Neural progenitor cell (in vitro differentiated cells): ENCODE measurements around the gene RTN1. TPM values are rescaled to one million over a fixed set of nuclear protein-coding genes. Genes with fewer than 3 reads are reported as not detected.

ENCODE experiments used
- DNase-seq: peaks from one replicate; pipeline ENCODE4 v3.0.0-alpha.2; 2016; ENCODE audit warnings: low spot score
- H2AFZ ChIP-seq: fragments of 200-600 bp; sonication (generic); replicated peaks from 2 replicates; pipeline ENCODE4 v1.6.1; 2016; ENCODE audit warnings: antibody characterized with exemption
- H3F3A ChIP-seq: fragments of 200-600 bp; sonication (generic); 2 replicates; pipeline ENCODE4 v1.6.1; 2016; ENCODE audit warnings: antibody characterized with exemption, low read depth
- H3K27ac ChIP-seq: fragments of 200-600 bp; sonication (generic); 2 replicates; pipeline ENCODE4 v1.5.1; 2016; ENCODE audit warnings: mild to moderate bottlenecking
- H3K27me3 ChIP-seq: fragments of 200-600 bp; sonication (generic); 2 replicates; pipeline ENCODE4 v1.6.1; 2016; ENCODE audit warnings: mild to moderate bottlenecking, moderate library complexity
- H3K36me3 ChIP-seq: fragments of 200-600 bp; sonication (generic); 2 replicates; pipeline ENCODE4 v1.5.1; 2016
- H3K4me1 ChIP-seq: fragments of 200-600 bp; sonication (generic); 2 replicates; pipeline ENCODE4 v1.6.1; 2016; ENCODE audit warnings: mixed run types
- H3K4me2 ChIP-seq: fragments of 200-600 bp; sonication (generic); 2 replicates; pipeline ENCODE4 v1.6.1; 2016
- H3K4me3 ChIP-seq: fragments of 200-600 bp; sonication (generic); 2 replicates; pipeline ENCODE4 v1.5.1; 2016
- H3K79me2 ChIP-seq: fragments of 200-600 bp; sonication (generic); 2 replicates; pipeline ENCODE4 v1.6.1; 2016; ENCODE audit warnings: low read depth
- H3K9ac ChIP-seq: fragments of 200-600 bp; sonication (generic); 2 replicates; pipeline ENCODE4 v1.6.1; 2016
- H3K9me3 ChIP-seq: fragments of 200-600 bp; sonication (generic); 2 replicates; pipeline ENCODE4 v1.5.1; 2016; ENCODE audit warnings: low read depth
- H4K20me1 ChIP-seq: fragments of 200-600 bp; sonication (generic); 2 replicates; pipeline ENCODE4 v1.6.1; 2016; ENCODE audit warnings: low read depth
- H3K27ac Mint-ChIP-seq: 3 replicates; pipeline ENCODE4 v1.8.0; 2021; ENCODE audit warnings: mixed read lengths
- H3K27me3 Mint-ChIP-seq: 2 replicates; pipeline ENCODE4 v1.8.0; 2022; ENCODE audit warnings: low read depth, mild to moderate bottlenecking, inconsistent platforms, moderate library complexity, mixed read lengths; ENCODE audit not compliant: insufficient read depth
- H3K36me3 Mint-ChIP-seq: 3 replicates; pipeline ENCODE4 v1.8.0; 2021; ENCODE audit warnings: mixed read lengths
- H3K4me1 Mint-ChIP-seq: 3 replicates; pipeline ENCODE4 v1.8.0; 2021; ENCODE audit warnings: mixed read lengths
- H3K4me3 Mint-ChIP-seq: 3 replicates; pipeline ENCODE4 v1.8.0; 2021; ENCODE audit warnings: mild to moderate bottlenecking, moderate library complexity, mixed read lengths
- H3K9me3 Mint-ChIP-seq: 3 replicates; pipeline ENCODE4 v1.8.0; 2020; ENCODE audit warnings: mixed read lengths
- EZH2 ChIP-seq: fragments of 200-600 bp; sonication (generic); IDR thresholded peaks from 2 replicates; pipeline ENCODE4 v1.6.1; 2017; ENCODE audit warnings: antibody characterized with exemption, mild to moderate bottlenecking, moderate library complexity
- EZH2phosphoT487 ChIP-seq: fragments of 200-600 bp; sonication (generic); IDR thresholded peaks from 2 replicates; pipeline ENCODE4 v1.6.1; 2017; ENCODE audit warnings: antibody characterized with exemption
- total RNA-seq: library from RNA; depleted of rRNA; stranded (reverse); fragments of >200 nt; gene quantifications from 2 replicates; pipeline ENCODE4 v1.2.3, GENCODE V29; 2015; ENCODE audit warnings: low replicate concordance
- TF ChIP-seq, protein P1 (sequence below): fragments of 200-600 bp; sonication (generic); IDR thresholded peaks from 2 replicates; pipeline ENCODE4 v1.5.1; 2017; ENCODE audit warnings: antibody characterized with exemption, mild to moderate bottlenecking

Gene RTN1
- total RNA-seq, 1 donor from 2014 or later: 7.7 TPM

DNA sequence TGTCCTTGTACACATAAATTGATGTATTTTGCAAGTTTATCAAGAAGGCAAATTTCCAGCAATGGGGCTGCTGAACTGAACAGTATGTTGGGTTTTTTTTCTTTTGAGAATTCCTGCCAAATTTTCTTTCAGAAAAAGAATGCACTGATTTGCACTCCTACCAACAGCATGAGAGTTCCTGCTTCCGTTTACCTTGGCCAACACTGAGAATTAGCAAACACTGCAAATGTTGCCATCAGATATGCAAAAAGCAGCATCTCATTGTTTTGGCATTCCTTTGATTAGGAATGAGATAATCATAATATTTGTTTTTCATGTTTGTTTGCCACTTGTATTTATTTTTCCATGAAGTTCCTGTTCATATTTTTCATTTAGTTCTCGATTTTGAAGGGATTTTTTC lies 82.4 kb downstream of the RTN1 start:
- no peak overlapping the region for H3K9ac ChIP-seq
- TF ChIP-seq EZH2phosphoT487 (no peak), EZH2 (no peak)
- TF ChIP-seq, protein P1, sequence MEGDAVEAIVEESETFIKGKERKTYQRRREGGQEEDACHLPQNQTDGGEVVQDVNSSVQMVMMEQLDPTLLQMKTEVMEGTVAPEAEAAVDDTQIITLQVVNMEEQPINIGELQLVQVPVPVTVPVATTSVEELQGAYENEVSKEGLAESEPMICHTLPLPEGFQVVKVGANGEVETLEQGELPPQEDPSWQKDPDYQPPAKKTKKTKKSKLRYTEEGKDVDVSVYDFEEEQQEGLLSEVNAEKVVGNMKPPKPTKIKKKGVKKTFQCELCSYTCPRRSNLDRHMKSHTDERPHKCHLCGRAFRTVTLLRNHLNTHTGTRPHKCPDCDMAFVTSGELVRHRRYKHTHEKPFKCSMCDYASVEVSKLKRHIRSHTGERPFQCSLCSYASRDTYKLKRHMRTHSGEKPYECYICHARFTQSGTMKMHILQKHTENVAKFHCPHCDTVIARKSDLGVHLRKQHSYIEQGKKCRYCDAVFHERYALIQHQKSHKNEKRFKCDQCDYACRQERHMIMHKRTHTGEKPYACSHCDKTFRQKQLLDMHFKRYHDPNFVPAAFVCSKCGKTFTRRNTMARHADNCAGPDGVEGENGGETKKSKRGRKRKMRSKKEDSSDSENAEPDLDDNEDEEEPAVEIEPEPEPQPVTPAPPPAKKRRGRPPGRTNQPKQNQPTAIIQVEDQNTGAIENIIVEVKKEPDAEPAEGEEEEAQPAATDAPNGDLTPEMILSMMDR: no peak
- no peak overlapping the region for H3K4me2 ChIP-seq
- H3K4me1 Mint-ChIP-seq: peaks cover 10% of the 10 kb centered on the region
- no peaks in the 10 kb centered on the region for H3K79me2 ChIP-seq
- H3K36me3 Mint-ChIP-seq: no peaks in the 10 kb centered on the region
- H2AFZ ChIP-seq: no peak overlapping the region
- no peak overlapping the region for H3K4me3 Mint-ChIP-seq
- no peaks in the 10 kb centered on the region for H3F3A ChIP-seq
- peaks cover 6% of the 10 kb centered on the region for H3K4me1 ChIP-seq
- H3K4me3 ChIP-seq: no peak overlapping the region
- H3K9me3 ChIP-seq: no peaks in the 10 kb centered on the region
- no peaks in the 10 kb centered on the region for H3K36me3 ChIP-seq
- H3K27ac Mint-ChIP-seq: no peak overlapping the region
- H3K27me3 Mint-ChIP-seq: no peaks in the 10 kb centered on the region
- H4K20me1 ChIP-seq: no peaks in the 10 kb centered on the region
- no peak overlapping the region for H3K27ac ChIP-seq
- DNase-seq: no peak
- no peaks in the 10 kb centered on the region for H3K27me3 ChIP-seq
- no peaks in the 10 kb centered on the region for H3K9me3 Mint-ChIP-seq

DNA sequence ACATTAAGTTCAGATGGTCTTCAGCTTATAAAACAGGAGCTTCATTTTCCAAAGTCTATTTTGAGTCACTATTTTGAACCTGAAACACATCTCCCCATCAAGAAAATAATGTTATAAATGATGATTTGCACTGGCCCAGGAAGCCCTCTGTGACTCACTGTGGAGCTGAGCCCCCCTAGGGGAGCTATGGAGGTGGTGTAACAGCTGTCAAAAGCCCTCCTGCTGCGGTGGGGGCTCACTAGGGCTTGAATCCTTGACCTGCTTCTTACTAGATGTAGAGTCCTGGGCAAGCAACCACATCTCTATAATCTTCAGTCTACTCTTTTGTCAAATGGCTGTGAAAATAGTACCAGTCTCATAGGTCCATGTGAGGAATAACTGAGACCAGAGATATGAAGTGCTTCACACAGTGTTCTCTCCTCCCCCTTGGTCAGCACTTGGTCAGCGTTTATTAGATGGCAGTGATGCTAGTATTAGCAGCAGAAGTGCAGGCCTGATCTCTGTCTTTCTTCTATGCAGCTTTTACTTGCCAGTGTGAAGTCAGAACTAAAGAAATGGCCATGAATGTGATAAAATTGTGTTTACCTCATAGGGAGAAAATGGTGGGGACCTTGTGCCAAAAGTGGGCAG lies 83.4 kb downstream of the RTN1 start:
- H3K4me2 ChIP-seq: no peak overlapping the region
- H3K9me3 ChIP-seq: no peaks in the 10 kb centered on the region
- no peak overlapping the region for H2AFZ ChIP-seq
- H3K27ac ChIP-seq: no peak overlapping the region
- TF ChIP-seq, protein P1: no peak
- TF ChIP-seq EZH2phosphoT487 (no peak), EZH2 (no peak)
- H3K9ac ChIP-seq: no peak overlapping the region
- H3F3A ChIP-seq: no peaks in the 10 kb centered on the region
- H3K4me1 ChIP-seq: peaks cover 6% of the 10 kb centered on the region
- Mint-ChIP-seq H3K4me3 (no peak overlapping the region), H3K9me3 (no peaks in the 10 kb centered on the region), H3K27ac (no peak overlapping the region), H3K36me3 (no peaks in the 10 kb centered on the region), H3K27me3 (no peaks in the 10 kb centered on the region), H3K4me1 (peaks cover 10% of the 10 kb centered on the region)
- peak; percentile 24 for DNase-seq
- H4K20me1 ChIP-seq: no peaks in the 10 kb centered on the region
- H3K36me3 ChIP-seq: no peaks in the 10 kb centered on the region
- no peaks in the 10 kb centered on the region for H3K79me2 ChIP-seq
- H3K27me3 ChIP-seq: no peaks in the 10 kb centered on the region
- no peak overlapping the region for H3K4me3 ChIP-seq

GRCh38 chr14:59785629-59786028 lies 84.9 kb downstream of the RTN1 start:
- Histone ChIP-seq H3K27me3 (no peaks in the 10 kb centered on the region), H3K9ac (no peak overlapping the region), H3K79me2 (no peaks in the 10 kb centered on the region), H3K4me2 (no peak overlapping the region), H4K20me1 (no peaks in the 10 kb centered on the region), H3K9me3 (no peaks in the 10 kb centered on the region), H3F3A (no peaks in the 10 kb centered on the region), H3K4me3 (no peak overlapping the region), H3K27ac (no peak overlapping the region), H2AFZ (no peak overlapping the region), H3K4me1 (peaks cover 3% of the 10 kb centered on the region), H3K36me3 (no peaks in the 10 kb centered on the region)
- Mint-ChIP-seq H3K9me3 (no peaks in the 10 kb centered on the region), H3K27me3 (no peaks in the 10 kb centered on the region), H3K27ac (no peak overlapping the region), H3K4me1 (peaks cover 10% of the 10 kb centered on the region), H3K4me3 (no peak overlapping the region), H3K36me3 (no peaks in the 10 kb centered on the region)
- no peak for TF ChIP-seq EZH2phosphoT487
- TF ChIP-seq, protein P1: no peak
- no peak for TF ChIP-seq EZH2
- DNase-seq: no peak
